Activated CD4-positive, alpha-beta T cell treated with anti-CD3 and anti-CD28 coated beads for 24 hours (primary cell): ENCODE measurements around the gene UXT.
"Not testable (repeated sequence)": the region's sequence is repeated elsewhere in the genome, so short reads cannot be mapped to it uniquely, and the experiment has no call there.

Experiments used
- DNase-seq, 2 donors: peaks; one replicate each; pipeline ENCODE4 v3.0.0-alpha.2; 2020; ENCODE audit warnings: low read depth in 2 of 2

The UXT gene

DNA sequence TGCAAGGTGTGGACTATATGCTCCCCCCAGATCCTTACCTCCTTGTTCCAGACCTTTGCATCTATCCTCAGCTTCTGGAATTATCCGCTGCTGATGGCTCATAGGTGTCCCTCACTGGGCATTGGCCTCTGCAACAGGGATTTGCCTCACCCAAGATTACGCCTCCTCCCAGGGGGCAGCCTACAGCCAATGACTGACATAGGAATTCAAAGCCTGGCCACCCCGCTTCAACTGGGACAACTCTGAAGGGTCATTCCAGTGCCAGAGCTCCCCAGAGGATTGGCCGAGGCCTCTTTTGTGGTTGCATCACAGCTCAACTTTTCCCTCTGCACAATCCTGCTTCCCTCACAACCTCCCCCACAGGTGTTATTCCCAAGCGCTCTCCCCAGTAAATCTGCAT, 44.4 kb downstream of the UXT start:
- DNase-seq, result no peak

- no peak for DNase-seq
Measured at GRCh38 chrX:47613082-47613481, 45.9 kb downstream of the UXT start.

- DNase-seq, result no peak
Measured at GRCh38 chrX:47612418-47612817, 46.6 kb downstream of the UXT start.

- DNase-seq, result no peak
Measured at GRCh38 chrX:47611926-47612325, 47.1 kb downstream of the UXT start.

DNA sequence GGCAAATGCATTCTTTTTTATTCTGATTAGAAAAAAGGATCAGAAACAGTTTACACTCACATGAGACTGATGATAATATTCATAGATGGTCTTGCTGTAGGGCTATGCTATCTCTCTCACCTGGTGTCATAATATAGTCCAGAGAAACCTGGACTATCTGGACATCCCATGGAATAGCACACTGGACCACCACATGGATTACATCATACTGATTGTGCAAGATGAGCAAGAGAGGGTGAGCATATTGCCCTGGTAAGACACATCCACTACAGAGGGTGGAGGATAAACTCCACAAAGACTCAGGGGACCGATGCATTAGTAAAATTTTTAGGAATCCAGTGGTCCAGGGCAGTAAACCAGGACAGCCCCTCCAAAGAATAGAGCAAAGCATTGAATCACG, 47.5 kb downstream of the UXT start:
- no peak for DNase-seq

DNA sequence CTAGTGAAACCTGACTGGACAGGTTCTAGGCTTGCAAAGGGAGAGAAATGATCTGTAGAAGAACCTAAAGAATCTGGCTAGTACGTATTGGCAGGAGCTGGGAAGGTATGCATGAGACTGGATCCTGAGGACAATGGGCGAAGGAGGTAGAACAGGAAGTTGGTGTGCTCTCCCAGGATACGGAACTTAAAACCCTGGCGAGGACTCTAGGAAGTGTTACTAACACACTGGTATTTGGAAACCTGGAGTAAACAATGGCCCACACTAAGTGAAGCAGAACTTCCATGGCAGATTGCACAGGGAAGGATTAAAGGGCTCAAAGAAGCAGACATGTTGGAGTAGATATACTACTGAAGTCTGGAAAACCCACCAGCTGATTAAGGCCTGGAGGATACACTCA, 48.5 kb downstream of the UXT start:
- no peak for DNase-seq

GRCh38 chrX:47608130-47608810, 50.7 kb downstream of the UXT start:
- DNase-seq, result no peak

GRCh38 chrX:47607091-47607490, 51.9 kb downstream of the UXT start:
- no peak for DNase-seq

- DNase-seq, result no peak
Measured at GRCh38 chrX:47605024-47605423, 54.0 kb downstream of the UXT start.

DNA sequence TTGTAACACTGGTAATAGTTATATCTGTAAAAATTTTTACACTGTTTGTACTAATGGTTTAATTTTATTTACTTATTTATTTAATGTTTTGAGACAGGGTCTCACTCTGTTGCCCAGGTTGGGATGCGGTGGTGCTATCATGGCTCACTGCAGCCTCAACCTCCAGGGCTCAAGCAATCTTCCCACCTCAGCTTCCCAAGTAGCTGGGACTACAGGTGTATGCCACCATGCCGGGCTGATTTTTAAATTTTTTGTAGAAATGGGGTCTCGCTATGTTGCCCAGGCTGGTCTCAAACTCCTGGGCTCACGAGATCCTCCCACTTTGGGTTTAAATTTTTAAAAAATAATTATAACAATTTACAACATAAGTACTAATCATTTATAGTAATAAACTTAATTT, 55.9 kb downstream of the UXT start:
- DNase-seq, result not testable (repeated sequence)
